Endothelial cell (in vitro differentiated cells): ENCODE data around the gene WDR37. TPM values are rescaled to one million over a fixed set of nuclear protein-coding genes. Genes with fewer than 3 reads are reported as not detected.
"Not testable (repeated sequence)": the region's sequence is repeated elsewhere in the genome, so short reads cannot be mapped to it uniquely, and the experiment has no call there.

ENCODE experiments used
- DNase-seq: peaks from one replicate; pipeline ENCODE4 v3.0.0; 2021; ENCODE audit warnings: low spot score
- H3K27ac Mint-ChIP-seq: one replicate; pipeline ENCODE4 v1.8.0; 2021; ENCODE audit warnings: mixed read lengths, inconsistent platforms; ENCODE audit not compliant: unreplicated experiment
- H3K27me3 Mint-ChIP-seq: one replicate; pipeline ENCODE4 v1.8.0; 2021; ENCODE audit warnings: mild to moderate bottlenecking, moderate library complexity, mixed read lengths, inconsistent platforms; ENCODE audit not compliant: unreplicated experiment
- H3K36me3 Mint-ChIP-seq: one replicate; pipeline ENCODE4 v1.8.0; 2021; ENCODE audit warnings: mild to moderate bottlenecking, low read depth, mixed read lengths, inconsistent platforms; ENCODE audit not compliant: unreplicated experiment
- H3K4me1 Mint-ChIP-seq: one replicate; pipeline ENCODE4 v1.8.0; 2021; ENCODE audit warnings: mild to moderate bottlenecking, mixed read lengths, inconsistent platforms; ENCODE audit not compliant: unreplicated experiment
- H3K4me3 Mint-ChIP-seq: one replicate; pipeline ENCODE4 v1.8.0; 2021; ENCODE audit warnings: mild to moderate bottlenecking, mixed read lengths, inconsistent platforms; ENCODE audit not compliant: unreplicated experiment
- H3K9me3 Mint-ChIP-seq: one replicate; pipeline ENCODE4 v1.8.0; 2021; ENCODE audit warnings: mixed read lengths, inconsistent platforms; ENCODE audit not compliant: unreplicated experiment
- CTCF ChIP-seq: fragments of 200-600 bp; sonication (generic); IDR thresholded peaks from one replicate; pipeline ENCODE4 v1.5.0; 2021; ENCODE audit warnings: antibody characterized with exemption; ENCODE audit not compliant: unreplicated experiment
- total RNA-seq: library from RNA; stranded (reverse); fragmentation: NEBNext Ultra II Directional; extraction: Animal tissue kit (Norgen Biotek cat#: 25700); gene quantifications from one replicate; pipeline ENCODE4 v1.2.1, GENCODE V29; 2021; ENCODE audit not compliant: unreplicated experiment

Gene WDR37
- total RNA-seq, 1 donor from 2014 or later: 32.6 TPM

GRCh38 chr10:1063232-1063865 is 7.2 kb downstream of the WDR37 start:
- H3K27me3 Mint-ChIP-seq: peaks cover 2% of the 10 kb centered on the region
- H3K4me3 Mint-ChIP-seq: no peak overlapping the region
- no peak for TF ChIP-seq CTCF
- peaks cover 8% of the 10 kb centered on the region for H3K36me3 Mint-ChIP-seq
- no peak overlapping the region for H3K27ac Mint-ChIP-seq
- no peak for DNase-seq
- no peaks in the 10 kb centered on the region for H3K9me3 Mint-ChIP-seq
- peaks cover 55% of the 10 kb centered on the region for H3K4me1 Mint-ChIP-seq

- H3K9me3 Mint-ChIP-seq: no peaks in the 10 kb centered on the region
- H3K27ac Mint-ChIP-seq: peak overlapping the region; percentile 20
- no peak overlapping the region for H3K4me3 Mint-ChIP-seq
- TF ChIP-seq CTCF: no peak
- H3K36me3 Mint-ChIP-seq: peaks cover 8% of the 10 kb centered on the region
- H3K27me3 Mint-ChIP-seq: peaks cover 2% of the 10 kb centered on the region
- DNase-seq: no peak
- peaks cover 47% of the 10 kb centered on the region for H3K4me1 Mint-ChIP-seq
Observed at GRCh38 chr10:1064964-1065247, 8.7 kb downstream of the WDR37 start.

DNA sequence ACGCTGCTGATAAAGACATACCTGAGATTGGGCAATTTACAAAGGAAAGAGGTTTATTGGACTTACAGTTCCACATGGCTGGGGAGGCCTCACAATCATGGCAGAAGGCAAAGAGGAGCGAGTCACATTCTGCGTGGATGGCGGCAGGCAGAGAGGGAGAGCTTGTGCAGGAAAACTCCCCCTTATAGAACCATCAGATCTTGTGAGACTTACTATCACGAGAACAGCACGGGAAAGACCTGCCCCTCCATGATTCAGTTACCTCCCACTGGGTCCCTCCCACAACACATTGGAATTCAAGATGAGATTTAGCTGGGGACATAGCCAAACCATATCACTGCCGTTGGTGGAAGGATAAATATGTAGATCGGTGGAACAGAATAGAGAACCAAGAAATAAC is 10.5 kb downstream of the WDR37 start:
- not testable (repeated sequence) for H3K27me3 Mint-ChIP-seq, H3K27ac Mint-ChIP-seq, H3K9me3 Mint-ChIP-seq, H3K36me3 Mint-ChIP-seq, H3K4me3 Mint-ChIP-seq, DNase-seq
- H3K4me1 Mint-ChIP-seq: peaks cover 31% of the 10 kb centered on the region

DNA sequence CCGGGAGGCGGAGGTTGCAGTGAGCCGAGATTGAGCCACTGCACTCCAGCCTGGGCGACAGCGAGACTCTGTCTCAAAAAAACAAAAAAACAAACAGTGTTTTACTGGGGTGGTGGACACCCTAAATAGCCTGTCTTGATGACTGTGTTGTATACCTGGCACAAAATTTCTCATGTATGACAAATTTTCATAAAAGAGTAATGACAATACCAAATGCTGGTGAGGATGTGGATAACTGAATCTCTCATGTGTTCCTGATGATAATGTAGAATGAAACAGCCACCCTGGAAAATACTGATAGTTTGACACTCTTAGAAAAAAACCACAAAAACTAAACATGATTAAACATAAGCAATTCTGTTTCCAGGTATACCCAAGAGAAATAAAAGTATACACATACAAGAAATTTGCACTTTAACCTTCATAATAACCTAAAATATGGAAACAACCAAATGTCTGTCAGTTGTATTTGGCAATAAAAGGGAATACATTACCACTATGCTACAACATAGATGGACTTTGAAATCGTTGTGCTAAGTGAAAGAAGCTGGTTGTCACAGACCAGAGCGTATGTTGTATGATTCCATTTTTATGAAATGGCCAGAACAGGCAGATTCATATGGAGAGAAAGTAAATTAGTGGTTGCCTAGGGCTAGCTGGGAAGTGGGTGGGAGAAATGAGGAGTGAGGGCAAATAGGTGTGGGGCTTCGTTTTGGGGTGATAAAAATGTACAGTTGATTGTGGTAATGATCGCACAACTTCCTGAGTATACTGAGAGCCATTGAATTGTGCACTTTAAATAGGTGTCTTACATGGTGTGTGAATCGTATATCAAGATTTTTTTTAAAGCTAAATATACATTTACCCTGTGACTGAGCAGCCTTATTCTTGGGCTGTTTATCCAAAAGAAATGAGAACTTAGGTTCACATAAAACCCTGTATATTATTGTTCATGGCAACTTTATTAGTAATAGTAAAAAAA is 12.5 kb downstream of the WDR37 start:
- H3K4me1 Mint-ChIP-seq: peaks cover 12% of the 10 kb centered on the region
- no peak overlapping the region for H3K27ac Mint-ChIP-seq
- no peaks in the 10 kb centered on the region for H3K27me3 Mint-ChIP-seq
- TF ChIP-seq CTCF: no peak
- no peak overlapping the region for H3K4me3 Mint-ChIP-seq
- H3K36me3 Mint-ChIP-seq: no peaks in the 10 kb centered on the region
- DNase-seq: no peak
- H3K9me3 Mint-ChIP-seq: no peaks in the 10 kb centered on the region

DNA sequence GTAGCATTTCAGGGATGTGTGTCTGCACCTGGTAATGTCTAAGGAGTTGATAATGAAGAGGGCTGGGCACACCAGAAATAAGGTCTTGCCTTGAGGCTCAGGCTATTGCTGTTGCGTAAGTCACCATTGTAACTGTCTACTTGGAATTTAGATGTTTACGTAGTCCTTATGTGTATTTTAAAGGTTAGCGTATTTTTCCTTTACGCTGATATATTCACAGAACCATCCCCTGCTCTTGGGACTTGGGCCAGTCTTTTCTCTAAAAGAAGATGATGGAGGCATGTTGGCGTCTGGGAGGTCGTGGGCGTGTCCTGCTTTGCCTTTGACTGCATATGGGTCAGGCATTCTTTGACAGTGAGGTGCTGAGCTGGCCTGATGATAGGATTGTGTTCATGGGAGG is 14.7 kb downstream of the WDR37 start:
- Mint-ChIP-seq H3K27me3 (peaks cover 2% of the 10 kb centered on the region), H3K36me3 (peaks cover 6% of the 10 kb centered on the region), H3K9me3 (no peaks in the 10 kb centered on the region), H3K4me1 (peaks cover 4% of the 10 kb centered on the region), H3K27ac (no peak overlapping the region), H3K4me3 (no peak overlapping the region)
- TF ChIP-seq CTCF: no peak
- DNase-seq: no peak
